ENCODE results near the gene NCAM2. TPM values are rescaled to one million over a fixed set of nuclear protein-coding genes. Genes with fewer than 3 reads are reported as not detected.

Gene NCAM2
- polyA plus RNA-seq, 3 donors: not detected

GRCh38 chr21:21163904-21164303 lies 165.7 kb downstream of the NCAM2 start:
- Histone ChIP-seq H3K4me1 (ENCODE audit: control insufficient read depth in 1 of 2, insufficient read depth in 2 of 2, low read length in 2 of 2) (peaks cover 3 to 8% of the 10 kb centered on the region in 2 donors), H3K4me3 (replicated peaks in 1 of 3; ENCODE audit: low read depth in 2 of 3, low read length in 3 of 3) (no peak overlapping the region), H3K9ac (ENCODE audit: insufficient read depth, low read length, poor library complexity, severe bottlenecking) (no peak overlapping the region), H3K36me3 (replicated peaks in 1 of 2; ENCODE audit: control insufficient read depth in 1 of 2, insufficient read depth in 2 of 2, low read length in 2 of 2) (no peaks in the 10 kb centered on the region), H3K4me2 (replicated peaks; ENCODE audit: extremely low read depth, low read length, poor library complexity, severe bottlenecking) (no peak overlapping the region), H2AFZ (ENCODE audit: insufficient read depth, low read depth, low read length, poor library complexity, severe bottlenecking) (no peak overlapping the region), H3K9me3 (replicated peaks in 1 of 2; ENCODE audit: control insufficient read depth in 1 of 2, insufficient read depth in 1 of 2, low read length in 2 of 2) (no peaks in the 10 kb centered on the region), H3K27ac (ENCODE audit: low read depth in 1 of 2, low read length in 2 of 2) (no peak overlapping the region), H3K79me2 (ENCODE audit: insufficient read depth, low read length) (no peaks in the 10 kb centered on the region), H3K27me3 (ENCODE audit: control insufficient read depth in 2 of 2, insufficient read depth in 2 of 2, low read length in 2 of 2) (no peaks in the 10 kb centered on the region), H4K20me1 (ENCODE audit: insufficient read depth, low read length) (no peaks in the 10 kb centered on the region)
- peak in 2 of 3 donors; percentile 19 to 23 for DNase-seq
- Mint-ChIP-seq H3K9me3 (peaks cover 0 to 4% (median 2%) of the 10 kb centered on the region in 7 donors), H3K36me3 (no peaks in the 10 kb centered on the region), H3K4me1 (peaks cover 12% of the 10 kb centered on the region), H3K4me3 (no peak overlapping the region), H3K27me3 (ENCODE audit: low read depth in 3 of 3) (no peaks in the 10 kb centered on the region), H3K27ac (no peak overlapping the region)
- WGBS (ENCODE audit: insufficient coverage): 13% methylated on average over 1 of the region's 1 CpG
- intact Hi-C loops (cut with micrococcal nuclease): no loop called here
- TF ChIP-seq CTCF (IDR thresholded peaks at IDR 0.05): peak; percentile 73

- no peaks in the 10 kb centered on the region for H3K36me3 ChIP-seq (replicated peaks in 1 of 2; ENCODE audit: control insufficient read depth in 1 of 2, insufficient read depth in 2 of 2, low read length in 2 of 2)
- no peak for DNase-seq
- no peak overlapping the region for H3K27ac Mint-ChIP-seq
- no peak overlapping the region for H3K4me3 Mint-ChIP-seq
- H2AFZ ChIP-seq (ENCODE audit: insufficient read depth, low read depth, low read length, poor library complexity, severe bottlenecking): no peak overlapping the region
- H3K9me3 ChIP-seq (replicated peaks in 1 of 2; ENCODE audit: control insufficient read depth in 1 of 2, insufficient read depth in 1 of 2, low read length in 2 of 2): no peaks in the 10 kb centered on the region
- no peak overlapping the region for H3K4me2 ChIP-seq (replicated peaks; ENCODE audit: extremely low read depth, low read length, poor library complexity, severe bottlenecking)
- no peaks in the 10 kb centered on the region for H3K36me3 Mint-ChIP-seq
- intact Hi-C loops (cut with micrococcal nuclease): no loop called here
- TF ChIP-seq CTCF (IDR thresholded peaks at IDR 0.05): no peak
- H3K9me3 Mint-ChIP-seq: peaks cover 0 to 4% (median 2%) of the 10 kb centered on the region in 7 donors
- H3K27ac ChIP-seq (ENCODE audit: low read depth in 1 of 2, low read length in 2 of 2): no peak overlapping the region
- peaks cover 3 to 8% of the 10 kb centered on the region in 2 donors for H3K4me1 ChIP-seq (ENCODE audit: control insufficient read depth in 1 of 2, insufficient read depth in 2 of 2, low read length in 2 of 2)
- H3K4me1 Mint-ChIP-seq: peaks cover 12% of the 10 kb centered on the region
- no peaks in the 10 kb centered on the region for H3K27me3 Mint-ChIP-seq (ENCODE audit: low read depth in 3 of 3)
- no peaks in the 10 kb centered on the region for H3K27me3 ChIP-seq (ENCODE audit: control insufficient read depth in 2 of 2, insufficient read depth in 2 of 2, low read length in 2 of 2)
- H3K4me3 ChIP-seq (replicated peaks in 1 of 3; ENCODE audit: low read depth in 2 of 3, low read length in 3 of 3): no peak overlapping the region
- no peak overlapping the region for H3K9ac ChIP-seq (ENCODE audit: insufficient read depth, low read length, poor library complexity, severe bottlenecking)
- no peaks in the 10 kb centered on the region for H3K79me2 ChIP-seq (ENCODE audit: insufficient read depth, low read length)
- WGBS (ENCODE audit: insufficient coverage): no CpG with 5 or more reads among the region's 2 CpGs
- H4K20me1 ChIP-seq (ENCODE audit: insufficient read depth, low read length): no peaks in the 10 kb centered on the region
Observed at GRCh38 chr21:21165063-21165645, 166.9 kb downstream of the NCAM2 start.

All from CD14-positive monocyte (primary cell).